NOMO-1 treated with dmso at 0.1 percent for 144 hours (cell line): ENCODE measurements around the gene ARHGAP23.

Experiments used
- DNase-seq: peaks from one replicate; lab custom pipeline; 2025; ENCODE audit not compliant: unreplicated experiment; lab: John Stamatoyannopoulos, UW

ARHGAP23 gene

GRCh38 chr17:38428112-38428642 lies at the start of gene ARHGAP23:
TSS of gene ARHGAP23 (plus strand) at chr17:38428464. CDS start at chr17:38428486, 22 bp downstream.
- DNase-seq = no peak

GRCh38 chr17:38379448-38379847 lies 48.8 kb upstream of the ARHGAP23 start:
- DNase-seq = no peak

GRCh38 chr17:38395090-38395489 lies 33.2 kb upstream of the ARHGAP23 start:
- DNase-seq = no peak

- no peak for DNase-seq
These were observed 31.0 kb upstream of the ARHGAP23 start for GRCh38 chr17:38397227-38397626.

- DNase-seq = no peak
These were observed 28.0 kb upstream of the ARHGAP23 start for GRCh38 chr17:38400286-38400685.

- DNase-seq = no peak
These were observed 26.8 kb upstream of the ARHGAP23 start for GRCh38 chr17:38401459-38401858.

- no peak for DNase-seq
These were observed 25.4 kb upstream of the ARHGAP23 start for GRCh38 chr17:38402897-38403296.

- no peak for DNase-seq
These were observed 24.8 kb upstream of the ARHGAP23 start for GRCh38 chr17:38403491-38403890.

- no peak for DNase-seq
These were observed 23.9 kb upstream of the ARHGAP23 start for GRCh38 chr17:38404174-38404943.

- DNase-seq = no peak
These were observed 22.6 kb upstream of the ARHGAP23 start for GRCh38 chr17:38405654-38406053.

- DNase-seq = no peak
These were observed 18.1 kb upstream of the ARHGAP23 start for GRCh38 chr17:38410201-38410600.

- peak; percentile 53 for DNase-seq
These were observed 12.7 kb upstream of the ARHGAP23 start for GRCh38 chr17:38415250-38416194.

GRCh38 chr17:38416840-38417209 lies 11.4 kb upstream of the ARHGAP23 start:
- peak; percentile 15 for DNase-seq

GRCh38 chr17:38417210-38417951 lies 10.9 kb upstream of the ARHGAP23 start:
- DNase-seq = no peak

GRCh38 chr17:38418062-38418692 lies 10.1 kb upstream of the ARHGAP23 start:
- DNase-seq = no peak

GRCh38 chr17:38418693-38419507 lies 9.4 kb upstream of the ARHGAP23 start:
- DNase-seq = no peak

GRCh38 chr17:38419508-38419981 lies 8.7 kb upstream of the ARHGAP23 start:
- no peak for DNase-seq

GRCh38 chr17:38420518-38420917 lies 7.7 kb upstream of the ARHGAP23 start:
- DNase-seq = no peak

- DNase-seq = no peak
These were observed 7.0 kb upstream of the ARHGAP23 start for GRCh38 chr17:38421171-38421841.
